GM19463 (cell line): ENCODE measurements around the gene TMEM86A.
A peak's percentile ranks its signal among the peaks of the same experiment; 100 is the strongest.

Experiments
- ATAC-seq: cut with Tn5 transposase; IDR thresholded peaks from one replicate; pipeline ENCODE4 v1.9.1; 2021; ENCODE audit warnings: mild to moderate bottlenecking, moderate library complexity; ENCODE audit not compliant: unreplicated experiment

The TMEM86A gene

GRCh38 chr11:18699848-18700261 lies 1.3 kb downstream of the TMEM86A start:
- ATAC-seq: no peak

DNA sequence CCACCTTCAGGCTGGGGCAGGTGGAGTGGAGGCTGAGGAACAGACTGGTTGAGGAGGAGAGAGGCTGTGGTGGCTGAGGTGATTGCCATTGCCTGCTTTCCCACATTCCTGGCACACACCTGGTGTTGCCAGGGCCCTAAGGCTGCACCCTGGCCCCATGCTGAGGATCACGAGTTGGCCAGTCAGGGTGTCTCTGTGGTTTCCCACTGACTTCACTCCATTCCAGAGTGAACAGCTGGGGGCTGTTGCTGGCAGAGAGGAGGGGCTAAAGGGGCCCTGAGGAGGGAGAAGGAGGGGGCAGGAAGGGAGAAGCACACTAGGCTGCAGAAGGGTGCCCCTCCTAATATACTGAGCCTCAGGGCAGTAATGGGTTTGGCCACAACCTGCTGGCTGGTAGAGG lies 1.8 kb downstream of the TMEM86A start:
- no peak for ATAC-seq

- ATAC-seq: no peak
These were observed 2.3 kb downstream of the TMEM86A start for GRCh38 chr11:18700872-18701271.

- no peak for ATAC-seq
These were observed 3.1 kb downstream of the TMEM86A start for GRCh38 chr11:18701614-18702216.

DNA sequence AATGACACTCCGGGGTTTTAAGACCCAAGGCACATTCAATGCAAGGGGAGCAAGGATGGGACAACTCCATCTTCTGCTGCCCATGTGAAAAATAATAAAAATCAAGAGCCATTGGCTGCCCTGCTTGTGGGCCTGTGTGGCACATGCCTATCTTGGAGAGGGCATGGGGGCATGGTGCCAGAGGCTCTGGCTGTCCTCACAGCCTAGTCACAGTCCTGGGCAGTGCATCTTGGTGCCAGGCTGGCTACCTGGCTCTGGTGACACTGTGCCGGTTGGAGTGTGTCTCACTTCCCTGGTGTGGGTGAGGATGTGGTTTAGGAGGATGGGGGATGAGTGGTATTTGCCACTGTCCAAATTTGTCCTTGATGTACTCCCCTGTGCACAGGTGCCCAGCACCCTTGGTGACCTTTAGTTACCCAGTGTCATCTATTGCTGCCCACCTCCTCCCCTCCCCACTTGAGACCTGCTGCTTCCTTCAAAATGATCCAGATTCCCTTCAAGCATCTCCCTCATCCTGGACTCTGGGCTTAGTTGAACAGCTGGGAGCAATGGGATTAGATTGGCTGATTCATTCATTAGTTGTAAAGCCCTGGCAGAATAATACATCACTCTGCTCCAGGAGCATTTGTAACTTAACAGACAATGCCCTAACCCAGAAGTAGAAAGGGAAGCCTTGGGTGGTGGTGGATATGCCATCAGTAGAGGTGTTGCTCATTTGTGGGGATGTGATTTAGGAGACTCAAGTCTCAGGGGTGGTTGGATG lies 4.6 kb downstream of the TMEM86A start:
- no peak for ATAC-seq

- no peak for ATAC-seq
These were observed 5.6 kb downstream of the TMEM86A start for GRCh38 chr11:18704045-18704645.

GRCh38 chr11:18704698-18705097 lies 6.1 kb downstream of the TMEM86A start:
- ATAC-seq: no peak

DNA sequence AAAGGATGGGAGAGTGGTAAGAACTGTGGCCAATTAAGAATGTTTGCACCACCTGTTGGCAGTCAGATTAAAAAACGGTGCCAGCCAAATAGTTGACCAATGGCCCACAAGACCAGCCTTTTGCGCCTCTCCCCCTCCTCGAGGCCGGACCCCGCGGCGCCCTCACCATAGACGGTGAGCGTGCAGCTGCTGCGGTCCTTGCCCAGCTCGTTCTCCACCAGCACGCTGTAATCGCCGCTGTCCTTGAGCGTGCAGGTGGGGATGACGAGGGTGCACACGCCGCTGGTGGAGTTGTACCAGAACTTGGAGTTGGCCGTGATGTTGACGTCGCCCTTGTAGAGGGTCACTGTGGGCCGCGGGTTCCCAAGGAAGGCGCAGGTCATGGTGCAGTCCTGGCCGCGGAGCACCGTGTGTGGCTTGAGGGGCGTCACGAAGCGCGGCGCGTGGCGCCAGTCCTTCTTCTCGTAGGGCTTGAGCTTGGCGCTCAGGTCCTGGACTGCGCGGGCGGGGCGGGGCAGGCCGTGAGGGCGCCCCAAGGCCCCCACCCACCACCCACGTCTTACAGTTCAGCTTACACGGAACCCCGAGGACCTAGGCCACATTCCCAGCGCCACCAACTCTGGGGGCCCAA lies 7.2 kb downstream of the TMEM86A start:
- no peak for ATAC-seq

DNA sequence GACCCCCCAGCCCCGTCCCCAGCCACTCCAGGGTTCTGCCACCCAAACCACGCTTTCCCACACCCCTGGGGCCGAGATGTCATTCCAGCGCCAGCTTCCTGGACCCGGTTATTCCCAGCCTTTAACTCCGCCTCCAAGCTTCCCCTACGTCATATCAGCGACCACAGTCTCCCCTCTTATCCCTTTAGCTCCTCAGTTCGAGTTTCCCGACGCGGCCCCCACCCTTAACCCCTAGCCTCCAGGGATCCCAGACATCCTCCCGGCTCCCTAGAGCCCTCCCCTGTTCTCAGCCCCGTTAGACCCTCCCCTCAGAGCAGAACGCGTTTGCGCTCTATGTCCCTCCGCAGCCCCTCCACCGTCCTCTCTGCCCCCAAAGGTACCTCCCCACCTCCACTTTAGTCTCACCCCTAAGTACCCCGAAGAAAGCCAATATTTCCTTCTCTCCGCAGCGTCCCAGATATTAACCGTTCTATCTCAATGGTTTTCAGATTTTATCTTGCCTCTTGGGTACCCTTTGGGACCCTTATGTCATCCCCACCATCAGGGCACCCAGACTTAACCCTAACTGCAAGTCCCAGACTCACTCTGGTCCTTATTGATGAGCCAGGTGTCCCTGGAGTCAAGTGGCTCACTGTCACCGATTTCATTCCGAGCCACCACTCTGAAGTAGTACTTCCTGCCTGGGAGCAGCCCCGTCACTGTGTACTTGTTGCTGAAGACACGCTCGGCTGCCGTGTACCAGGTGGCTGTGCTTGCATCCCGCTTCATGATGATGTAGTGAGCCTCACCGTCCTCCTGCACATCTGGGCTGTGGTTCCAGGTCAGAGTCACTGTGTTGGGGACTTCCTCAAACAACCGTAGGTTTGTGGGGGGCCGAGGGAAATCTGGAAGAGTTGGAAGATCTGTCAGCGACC lies 8.0 kb downstream of the TMEM86A start:
- ATAC-seq: no peak

- ATAC-seq: no peak
These were observed 9.3 kb downstream of the TMEM86A start for GRCh38 chr11:18707811-18708340.

DNA sequence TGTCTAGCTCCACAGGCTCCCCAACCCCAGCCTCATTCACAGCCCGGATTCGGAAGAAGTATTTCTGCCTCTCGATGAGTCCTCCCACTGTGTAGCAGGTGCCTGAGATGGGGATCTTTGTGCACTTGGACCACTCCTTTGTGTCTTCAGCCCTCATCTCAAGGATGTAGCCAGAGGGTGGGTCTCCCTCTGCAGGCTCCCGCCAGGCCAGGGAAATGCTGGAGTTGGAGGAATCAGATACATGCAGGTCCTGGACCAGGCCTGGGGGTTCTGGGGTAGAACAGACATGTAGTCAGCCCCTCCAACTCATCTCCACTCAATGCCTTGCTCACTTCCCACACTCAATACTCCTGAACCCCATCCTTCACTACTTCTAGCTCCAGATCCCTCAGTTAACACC lies 10.8 kb downstream of the TMEM86A start:
- ATAC-seq: no peak

GRCh38 chr11:18710545-18710944 lies 12.0 kb downstream of the TMEM86A start:
- ATAC-seq: peak; percentile 66

DNA sequence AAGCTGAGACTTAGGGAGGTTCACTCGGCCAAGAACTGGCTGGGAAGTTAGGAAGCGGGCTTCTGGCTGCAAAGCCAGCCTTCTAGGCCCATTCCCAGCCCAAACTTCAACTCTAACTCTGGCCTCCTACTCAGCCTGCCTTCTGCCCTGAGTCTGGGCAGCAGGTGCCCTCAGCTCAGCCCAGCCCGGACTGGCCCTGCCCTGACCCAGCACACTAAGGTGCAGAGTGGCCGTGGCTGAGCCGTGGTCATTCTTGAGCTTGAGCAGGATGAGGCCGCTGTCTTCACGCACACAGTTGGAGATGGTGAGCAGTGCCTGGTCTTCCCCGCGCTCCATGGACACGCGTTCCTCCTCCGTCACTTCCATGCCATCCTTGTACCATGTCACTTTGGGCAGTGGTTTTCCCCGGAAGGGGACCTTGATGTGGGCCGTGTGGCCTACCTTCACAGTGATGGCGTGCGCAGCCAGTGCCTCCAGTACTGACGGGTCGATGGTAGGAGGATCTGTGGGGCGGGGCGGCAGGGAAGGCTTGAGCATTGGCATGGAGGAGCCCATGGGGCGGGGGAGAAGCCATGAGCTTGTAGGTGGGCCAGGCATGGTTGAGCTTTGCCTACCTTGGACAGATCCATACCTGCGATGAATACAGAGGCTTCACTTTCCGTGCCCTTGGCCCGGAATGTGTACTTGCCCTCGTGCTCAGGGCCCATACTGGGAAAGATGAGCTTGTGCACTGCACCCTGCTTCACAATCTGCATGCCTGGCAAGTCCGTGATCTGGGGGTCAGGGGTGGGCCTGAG lies 15.3 kb downstream of the TMEM86A start:
- no peak for ATAC-seq

- ATAC-seq: no peak
These were observed 15.8 kb downstream of the TMEM86A start for GRCh38 chr11:18714443-18714780.

DNA sequence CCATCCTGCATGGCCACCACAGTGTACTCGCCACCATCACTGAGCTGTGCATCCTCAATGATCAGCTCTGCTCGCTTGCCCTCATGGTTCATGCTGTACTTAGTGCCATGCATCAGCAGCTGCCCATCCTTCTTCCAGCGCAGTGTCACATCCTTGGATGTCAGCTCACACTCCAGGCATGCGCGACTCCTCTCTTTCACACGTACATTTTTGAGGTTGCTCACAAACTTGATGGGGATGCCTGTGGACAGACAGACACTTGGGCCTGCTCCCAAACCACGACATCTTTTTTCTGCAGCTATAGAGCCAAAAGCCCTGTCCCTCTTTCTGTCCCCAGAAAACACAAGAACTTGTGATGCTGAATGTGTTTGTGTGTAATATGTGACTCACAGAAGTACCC lies 16.9 kb downstream of the TMEM86A start:
- ATAC-seq: no peak

DNA sequence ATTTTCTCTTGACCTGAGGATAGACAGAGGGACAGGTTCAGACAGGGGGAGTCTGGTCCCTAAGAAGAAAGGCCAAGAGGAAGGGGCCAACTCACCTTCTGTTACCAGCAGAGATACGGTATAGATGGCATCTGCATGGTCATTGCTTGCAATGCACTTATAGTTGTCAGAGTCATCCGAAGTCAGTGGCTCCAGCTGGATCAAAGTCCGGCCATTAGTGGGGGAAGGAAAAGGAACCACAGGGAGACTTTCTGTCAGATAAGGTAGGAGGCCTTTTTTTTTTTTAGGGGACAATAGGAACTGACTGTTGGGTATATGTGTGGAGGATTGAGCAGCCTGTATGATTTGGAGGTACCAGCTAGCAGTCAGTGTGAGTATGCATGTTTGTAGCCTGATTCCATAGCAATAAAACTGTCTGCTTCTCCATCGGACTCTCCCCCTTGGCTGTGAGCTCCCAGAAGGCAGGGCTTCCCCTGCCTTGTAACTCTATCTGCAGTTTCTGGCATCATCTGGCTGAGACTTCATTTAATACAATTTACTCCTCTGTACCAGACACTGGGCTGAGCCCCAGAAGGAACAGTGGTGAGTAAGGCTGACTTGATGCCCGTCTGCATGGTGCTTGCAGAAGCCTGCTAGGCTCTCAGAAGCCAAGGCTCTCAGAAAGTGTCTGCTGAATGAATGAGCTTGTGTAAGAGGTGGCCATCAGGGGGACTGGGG lies 21.7 kb downstream of the TMEM86A start:
- no peak for ATAC-seq

DNA sequence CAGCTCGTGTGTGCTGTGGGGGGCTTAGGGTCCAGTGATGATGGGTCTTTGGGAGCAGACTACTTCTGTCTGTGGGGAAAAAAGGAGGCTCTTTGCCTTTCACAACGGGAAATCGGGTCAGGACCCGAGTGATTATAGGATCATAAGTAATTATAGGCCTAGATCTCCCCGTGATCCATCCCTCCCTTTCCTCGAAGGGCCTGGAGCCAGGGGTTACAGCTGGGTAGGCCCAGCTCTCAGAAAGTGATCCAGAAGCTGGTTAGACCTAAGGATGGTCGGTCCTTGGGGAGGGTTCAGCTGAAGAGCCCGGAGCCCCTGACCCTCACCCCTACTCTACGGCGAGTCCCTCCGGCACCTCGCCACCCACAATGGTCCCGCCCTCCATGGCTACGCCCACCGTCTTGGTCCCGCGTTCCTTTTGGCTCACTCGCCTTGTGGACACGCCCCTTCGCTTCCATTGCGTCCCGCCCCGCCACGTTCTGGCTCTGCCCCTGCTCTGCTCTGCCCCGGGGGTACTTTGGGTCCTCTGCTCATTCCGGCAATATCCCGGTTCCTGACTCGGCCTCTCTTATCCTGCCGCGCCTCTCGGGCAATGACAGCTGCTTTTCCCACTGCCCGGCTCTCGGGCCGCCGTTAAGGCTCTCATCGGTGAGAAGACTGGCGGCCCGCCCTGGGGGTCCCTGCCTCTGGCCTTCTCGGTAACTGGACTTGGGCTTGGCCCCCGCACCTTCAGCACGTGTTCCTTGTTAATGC lies 22.4 kb downstream of the TMEM86A start:
- ATAC-seq: peak; percentile 81

DNA sequence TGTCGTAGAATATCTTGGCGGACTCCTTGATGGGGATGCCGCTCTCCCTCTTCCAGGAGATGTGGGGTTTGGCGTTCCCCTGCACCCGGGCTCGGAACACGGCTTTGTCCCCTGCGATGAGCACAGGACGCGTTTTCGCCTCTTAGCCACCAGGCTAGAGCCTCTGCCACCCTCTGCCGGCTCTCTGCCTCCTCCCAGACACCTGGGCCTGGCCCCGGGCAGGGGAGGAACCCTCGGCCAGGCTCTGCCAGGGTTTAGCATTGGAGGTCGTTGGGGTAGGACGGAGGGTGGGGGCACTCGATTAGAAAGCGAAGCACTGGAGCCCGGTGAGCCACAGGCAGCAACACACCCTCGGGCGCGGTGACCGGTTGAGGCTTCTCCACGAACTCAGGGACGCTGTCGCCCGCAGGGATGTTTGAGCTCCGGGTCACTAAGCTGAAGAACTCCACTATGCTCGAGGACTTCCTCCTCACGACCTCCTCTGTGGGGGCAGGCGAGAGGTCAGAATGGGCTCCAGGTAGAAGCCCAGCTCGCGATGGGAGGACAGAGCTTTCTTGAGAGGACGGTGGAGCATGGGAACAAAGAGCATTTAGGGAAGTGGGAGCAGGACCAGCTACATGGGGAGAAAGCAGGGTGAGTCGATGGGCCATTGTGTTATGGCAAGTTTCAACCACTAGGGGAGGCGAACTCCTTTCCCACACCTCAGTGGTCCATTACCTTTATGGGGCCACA lies 23.1 kb downstream of the TMEM86A start:
- peak; percentile 52 for ATAC-seq
